ENCODE measurements around the gene LPCAT2. TPM values are rescaled to one million over a fixed set of nuclear protein-coding genes. Genes with fewer than 3 reads are reported as not detected.

LPCAT2 gene
- total and polyA plus RNA-seq, 7 experiments from 2014 or later = 0.03 to 16.9 (median 1.5) TPM

- Mint-ChIP-seq H3K36me3 (no peaks in the 10 kb centered on the region), H3K4me3 (no peak within 1 kb of the TSS), H3K4me1 (no peaks in the 10 kb centered on the region), H3K27ac (no peak within 1 kb of the TSS), H3K27me3 (peaks cover 0 to 32% (median 11%) of the 10 kb centered on the region in 5 donors), H3K9me3 (peaks cover 0 to 2% (median 0%) of the 10 kb centered on the region in 11 donors)
- ATAC-seq (peak; percentile 40), DNase-seq (no peak)
- no peak within 1 kb of the TSS for H3K4me3 ChIP-seq (ENCODE audit: low read length)
- POLR2A ChIA-PET = no interaction called here
- no peaks in the 10 kb centered on the region for H3K4me1 ChIP-seq (ENCODE audit: control insufficient read depth in 2 of 2, insufficient read depth in 2 of 2, low read length in 2 of 2)
- no peaks in the 10 kb centered on the region for H3K36me3 ChIP-seq (ENCODE audit: control insufficient read depth in 2 of 3, insufficient read depth in 3 of 3, low read length in 3 of 3)
- intact Hi-C loops (cut with micrococcal nuclease) = no loop called here
- H3K27me3 ChIP-seq (ENCODE audit: control insufficient read depth in 2 of 2, insufficient read depth in 2 of 2, low read length in 2 of 2) = no peaks in the 10 kb centered on the region
- H3K9me3 ChIP-seq (ENCODE audit: control insufficient read depth in 2 of 3, low read length in 3 of 3) = no peaks in the 10 kb centered on the region
- CTCF ChIA-PET = interaction anchor here (1.0 kb wide), 1 partner anchor 721 kb away, joined by 4 read pairs; no protein-coding TSS in a partner anchor
- H3K27ac ChIP-seq (ENCODE audit: low read depth, low read length) = no peak within 1 kb of the TSS
Observed at GRCh38 chr16:55566432-55567175, 57.7 kb downstream of the LPCAT2 start, which contains the start of gene CAPNS2. Gene CAPNS2, plus strand, starts transcription at chr16:55566684. Its CDS starts 73 bp downstream, at chr16:55566757.

- Histone ChIP-seq H3K27ac (ENCODE audit: low read depth, low read length) (no peak overlapping the region), H3K4me1 (ENCODE audit: control insufficient read depth in 2 of 2, insufficient read depth in 2 of 2, low read length in 2 of 2) (no peaks in the 10 kb centered on the region), H3K4me3 (ENCODE audit: low read length) (no peak overlapping the region), H3K27me3 (ENCODE audit: control insufficient read depth in 2 of 2, insufficient read depth in 2 of 2, low read length in 2 of 2) (no peaks in the 10 kb centered on the region), H3K9me3 (ENCODE audit: control insufficient read depth in 2 of 3, low read length in 3 of 3) (no peaks in the 10 kb centered on the region), H3K36me3 (ENCODE audit: control insufficient read depth in 2 of 3, insufficient read depth in 3 of 3, low read length in 3 of 3) (no peaks in the 10 kb centered on the region)
- Mint-ChIP-seq H3K27ac (no peak overlapping the region), H3K27me3 (peaks cover 0 to 36% (median 11%) of the 10 kb centered on the region in 5 donors), H3K36me3 (no peaks in the 10 kb centered on the region), H3K9me3 (peaks cover 0 to 2% (median 0%) of the 10 kb centered on the region in 11 donors), H3K4me3 (no peak overlapping the region), H3K4me1 (no peaks in the 10 kb centered on the region)
- DNase-seq = no peak
- intact Hi-C loops (cut with micrococcal nuclease) = no loop called here
- ChIA-PET POLR2A (no interaction called here), CTCF (interaction anchor here (1.0 kb wide), 1 partner anchor 721 kb away, joined by 4 read pairs; no protein-coding TSS in a partner anchor)
- no peak for ATAC-seq
Observed at GRCh38 chr16:55567382-55567781, 58.5 kb downstream of the LPCAT2 start.

- Mint-ChIP-seq H3K27ac (no peak overlapping the region), H3K36me3 (no peaks in the 10 kb centered on the region), H3K4me3 (no peak overlapping the region), H3K9me3 (no peaks in the 10 kb centered on the region), H3K4me1 (no peaks in the 10 kb centered on the region), H3K27me3 (peaks cover 0 to 31% (median 8%) of the 10 kb centered on the region in 5 donors)
- ChIA-PET POLR2A (no interaction called here), CTCF (no interaction called here)
- H3K4me1 ChIP-seq (ENCODE audit: control insufficient read depth in 2 of 2, insufficient read depth in 2 of 2, low read length in 2 of 2) = no peaks in the 10 kb centered on the region
- H3K9me3 ChIP-seq (ENCODE audit: control insufficient read depth in 2 of 3, low read length in 3 of 3) = no peaks in the 10 kb centered on the region
- ATAC-seq (no peak), DNase-seq (no peak)
- H3K4me3 ChIP-seq (ENCODE audit: low read length) = no peak overlapping the region
- no peak overlapping the region for H3K27ac ChIP-seq (ENCODE audit: low read depth, low read length)
- H3K36me3 ChIP-seq (ENCODE audit: control insufficient read depth in 2 of 3, insufficient read depth in 3 of 3, low read length in 3 of 3) = no peaks in the 10 kb centered on the region
- intact Hi-C loops (cut with micrococcal nuclease) = no loop called here
- H3K27me3 ChIP-seq (ENCODE audit: control insufficient read depth in 2 of 2, insufficient read depth in 2 of 2, low read length in 2 of 2) = no peaks in the 10 kb centered on the region
Observed at GRCh38 chr16:55568207-55568606, 59.3 kb downstream of the LPCAT2 start.

- no peaks in the 10 kb centered on the region for H3K4me1 ChIP-seq (ENCODE audit: control insufficient read depth in 2 of 2, insufficient read depth in 2 of 2, low read length in 2 of 2)
- no peaks in the 10 kb centered on the region for H3K27me3 ChIP-seq (ENCODE audit: control insufficient read depth in 2 of 2, insufficient read depth in 2 of 2, low read length in 2 of 2)
- no peak overlapping the region for H3K27ac Mint-ChIP-seq
- no peaks in the 10 kb centered on the region for H3K9me3 Mint-ChIP-seq
- no peaks in the 10 kb centered on the region for H3K36me3 Mint-ChIP-seq
- no peaks in the 10 kb centered on the region for H3K9me3 ChIP-seq (ENCODE audit: control insufficient read depth in 2 of 3, low read length in 3 of 3)
- H3K27me3 Mint-ChIP-seq = peaks cover 0 to 24% (median 8%) of the 10 kb centered on the region in 5 donors
- no peak for DNase-seq
- ChIA-PET CTCF (no interaction called here), POLR2A (no interaction called here)
- H3K4me3 ChIP-seq (ENCODE audit: low read length) = no peak overlapping the region
- no peak overlapping the region for H3K27ac ChIP-seq (ENCODE audit: low read depth, low read length)
- peak; percentile 44 for ATAC-seq
- intact Hi-C loops (cut with micrococcal nuclease) = no loop called here
- no peak overlapping the region for H3K4me3 Mint-ChIP-seq
- no peaks in the 10 kb centered on the region for H3K36me3 ChIP-seq (ENCODE audit: control insufficient read depth in 2 of 3, insufficient read depth in 3 of 3, low read length in 3 of 3)
- H3K4me1 Mint-ChIP-seq = no peaks in the 10 kb centered on the region
Observed at GRCh38 chr16:55569025-55569424, 60.2 kb downstream of the LPCAT2 start.

GRCh38 chr16:55570159-55570558 is 61.3 kb downstream of the LPCAT2 start:
- DNase-seq (no peak), ATAC-seq (no peak)
- intact Hi-C loops (cut with micrococcal nuclease) = no loop called here
- H3K4me1 ChIP-seq (ENCODE audit: control insufficient read depth in 2 of 2, insufficient read depth in 2 of 2, low read length in 2 of 2) = no peaks in the 10 kb centered on the region
- H3K36me3 ChIP-seq (ENCODE audit: control insufficient read depth in 2 of 3, insufficient read depth in 3 of 3, low read length in 3 of 3) = no peaks in the 10 kb centered on the region
- no peak overlapping the region for H3K4me3 ChIP-seq (ENCODE audit: low read length)
- peaks cover 0 to 24% (median 8%) of the 10 kb centered on the region in 5 donors for H3K27me3 Mint-ChIP-seq
- no peaks in the 10 kb centered on the region for H3K4me1 Mint-ChIP-seq
- no peaks in the 10 kb centered on the region for H3K27me3 ChIP-seq (ENCODE audit: control insufficient read depth in 2 of 2, insufficient read depth in 2 of 2, low read length in 2 of 2)
- POLR2A ChIA-PET = no interaction called here
- no peaks in the 10 kb centered on the region for H3K36me3 Mint-ChIP-seq
- no peaks in the 10 kb centered on the region for H3K9me3 ChIP-seq (ENCODE audit: control insufficient read depth in 2 of 3, low read length in 3 of 3)
- CTCF ChIA-PET = no interaction called here
- no peak overlapping the region for H3K27ac Mint-ChIP-seq
- H3K4me3 Mint-ChIP-seq = no peak overlapping the region
- H3K27ac ChIP-seq (ENCODE audit: low read depth, low read length) = no peak overlapping the region
- no peaks in the 10 kb centered on the region for H3K9me3 Mint-ChIP-seq

GRCh38 chr16:55571191-55571897 is 62.5 kb downstream of the LPCAT2 start:
- Mint-ChIP-seq H3K4me1 (no peaks in the 10 kb centered on the region), H3K4me3 (no peak overlapping the region), H3K36me3 (no peaks in the 10 kb centered on the region), H3K27ac (no peak overlapping the region), H3K27me3 (peaks cover 0 to 30% (median 8%) of the 10 kb centered on the region in 5 donors), H3K9me3 (no peaks in the 10 kb centered on the region)
- no peaks in the 10 kb centered on the region for H3K36me3 ChIP-seq (ENCODE audit: control insufficient read depth in 2 of 3, insufficient read depth in 3 of 3, low read length in 3 of 3)
- ATAC-seq (no peak), DNase-seq (no peak)
- H3K9me3 ChIP-seq (ENCODE audit: control insufficient read depth in 2 of 3, low read length in 3 of 3) = no peaks in the 10 kb centered on the region
- no peaks in the 10 kb centered on the region for H3K27me3 ChIP-seq (ENCODE audit: control insufficient read depth in 2 of 2, insufficient read depth in 2 of 2, low read length in 2 of 2)
- H3K27ac ChIP-seq (ENCODE audit: low read depth, low read length) = no peak overlapping the region
- H3K4me3 ChIP-seq (ENCODE audit: low read length) = no peak overlapping the region
- intact Hi-C loops (cut with micrococcal nuclease) = no loop called here
- ChIA-PET POLR2A (no interaction called here), CTCF (no interaction called here)
- H3K4me1 ChIP-seq (ENCODE audit: control insufficient read depth in 2 of 2, insufficient read depth in 2 of 2, low read length in 2 of 2) = no peaks in the 10 kb centered on the region

All from naive thymus-derived CD4-positive, alpha-beta T cell (primary cell).